Measurements from ENCODE around the gene MYLK4.

The MYLK4 gene

DNA sequence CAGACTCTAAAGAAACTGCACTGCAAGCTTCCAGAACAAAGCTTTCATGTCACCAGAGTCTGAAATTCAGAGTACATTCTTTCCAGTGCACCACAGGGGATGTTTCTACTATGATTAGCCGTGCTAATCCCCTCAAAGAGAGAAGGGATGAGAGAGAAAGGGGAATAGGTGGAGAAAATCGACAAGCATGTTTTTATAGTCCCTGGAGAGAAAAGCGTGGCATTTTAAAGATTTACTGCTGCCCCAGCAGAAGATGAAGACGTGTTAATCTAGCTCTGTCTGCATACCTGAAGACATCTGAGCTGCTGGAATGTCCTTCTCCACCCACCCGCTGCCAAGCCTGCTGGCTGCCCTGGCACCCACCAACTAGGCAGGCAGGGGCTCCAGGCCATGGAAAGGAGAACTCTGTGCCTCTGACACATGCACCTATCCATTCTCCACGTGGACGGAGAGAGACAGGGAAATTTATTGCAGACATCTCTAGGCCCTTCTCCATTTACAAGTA lies 4.1 kb downstream of the MYLK4 start:
- TF ChIP-seq, protein P1, sequence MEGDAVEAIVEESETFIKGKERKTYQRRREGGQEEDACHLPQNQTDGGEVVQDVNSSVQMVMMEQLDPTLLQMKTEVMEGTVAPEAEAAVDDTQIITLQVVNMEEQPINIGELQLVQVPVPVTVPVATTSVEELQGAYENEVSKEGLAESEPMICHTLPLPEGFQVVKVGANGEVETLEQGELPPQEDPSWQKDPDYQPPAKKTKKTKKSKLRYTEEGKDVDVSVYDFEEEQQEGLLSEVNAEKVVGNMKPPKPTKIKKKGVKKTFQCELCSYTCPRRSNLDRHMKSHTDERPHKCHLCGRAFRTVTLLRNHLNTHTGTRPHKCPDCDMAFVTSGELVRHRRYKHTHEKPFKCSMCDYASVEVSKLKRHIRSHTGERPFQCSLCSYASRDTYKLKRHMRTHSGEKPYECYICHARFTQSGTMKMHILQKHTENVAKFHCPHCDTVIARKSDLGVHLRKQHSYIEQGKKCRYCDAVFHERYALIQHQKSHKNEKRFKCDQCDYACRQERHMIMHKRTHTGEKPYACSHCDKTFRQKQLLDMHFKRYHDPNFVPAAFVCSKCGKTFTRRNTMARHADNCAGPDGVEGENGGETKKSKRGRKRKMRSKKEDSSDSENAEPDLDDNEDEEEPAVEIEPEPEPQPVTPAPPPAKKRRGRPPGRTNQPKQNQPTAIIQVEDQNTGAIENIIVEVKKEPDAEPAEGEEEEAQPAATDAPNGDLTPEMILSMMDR (IDR thresholded peaks at IDR 0.05; ENCODE audit: borderline replicate concordance, control extremely low read depth, extremely low read depth, insufficient read depth, missing control alignments): no peak

DNA sequence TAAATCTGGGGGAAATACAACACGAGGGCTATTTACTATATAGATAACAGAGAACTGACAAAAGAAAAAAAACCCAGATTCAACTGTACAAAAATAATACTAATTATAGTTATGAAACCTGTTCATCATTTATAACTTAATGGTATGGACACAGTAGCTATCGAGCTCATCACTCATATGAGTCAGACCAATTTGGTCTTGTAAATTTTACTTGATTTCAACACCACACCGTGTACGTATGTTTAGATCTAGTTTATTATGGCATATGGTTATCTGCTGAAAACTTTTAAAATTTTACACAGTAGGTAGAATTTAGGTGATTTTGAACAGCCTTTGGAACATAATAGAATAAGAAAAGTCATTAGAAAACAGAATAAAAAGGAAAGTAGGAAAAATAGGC lies 5.5 kb downstream of the MYLK4 start:
- TF ChIP-seq, protein P1 (IDR thresholded peaks at IDR 0.05; ENCODE audit: borderline replicate concordance, control extremely low read depth, extremely low read depth, insufficient read depth, missing control alignments): no peak
- no peak for DNase-seq (ENCODE audit: low spot score)
- in situ Hi-C loops (cut with MboI; ENCODE audit: low sequenced_read_pairs, unreplicated experiment): no loop called here

More for the DNA sequence above, 4.1 kb downstream of the MYLK4 start:
- in situ Hi-C loops (cut with MboI; ENCODE audit: low sequenced_read_pairs, unreplicated experiment): no loop called here
- no peak for DNase-seq (ENCODE audit: low spot score)

GRCh38 chr6:2744778-2745177 lies 5.9 kb downstream of the MYLK4 start:
- DNase-seq (ENCODE audit: low spot score): no peak
- TF ChIP-seq, protein P1 (IDR thresholded peaks at IDR 0.05; ENCODE audit: borderline replicate concordance, control extremely low read depth, extremely low read depth, insufficient read depth, missing control alignments): no peak
- in situ Hi-C loops (cut with MboI; ENCODE audit: low sequenced_read_pairs, unreplicated experiment): no loop called here

GRCh38 chr6:2744209-2744771 lies 6.4 kb downstream of the MYLK4 start:
- TF ChIP-seq, protein P1 (IDR thresholded peaks at IDR 0.05; ENCODE audit: borderline replicate concordance, control extremely low read depth, extremely low read depth, insufficient read depth, missing control alignments): no peak
- in situ Hi-C loops (cut with MboI; ENCODE audit: low sequenced_read_pairs, unreplicated experiment): no loop called here
- no peak for DNase-seq (ENCODE audit: low spot score)

GRCh38 chr6:2743280-2744208 lies 7.2 kb downstream of the MYLK4 start:
- TF ChIP-seq, protein P1 (IDR thresholded peaks at IDR 0.05; ENCODE audit: borderline replicate concordance, control extremely low read depth, extremely low read depth, insufficient read depth, missing control alignments): no peak
- in situ Hi-C loops (cut with MboI; ENCODE audit: low sequenced_read_pairs, unreplicated experiment): no loop called here

DNA sequence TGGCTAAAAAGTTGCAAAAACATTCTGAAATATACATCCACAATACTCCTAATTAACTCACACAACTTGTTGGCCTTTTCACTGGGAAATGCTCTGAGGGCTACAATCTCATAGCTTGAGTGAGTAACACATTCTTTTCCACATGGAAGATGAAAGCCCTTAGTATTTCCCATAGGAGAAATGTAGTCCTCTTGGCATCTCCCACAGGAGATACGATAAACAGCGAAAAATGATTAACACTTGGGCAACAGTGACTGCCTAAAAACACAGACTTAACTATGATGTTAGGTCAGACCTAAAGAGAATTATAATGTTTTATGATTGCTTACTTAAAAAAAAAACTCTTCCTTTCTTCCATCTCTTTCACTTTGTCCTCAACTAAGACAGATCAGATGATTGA lies 9.0 kb downstream of the MYLK4 start:
- TF ChIP-seq, protein P1 (IDR thresholded peaks at IDR 0.05; ENCODE audit: borderline replicate concordance, control extremely low read depth, extremely low read depth, insufficient read depth, missing control alignments): no peak
- no peak for DNase-seq (ENCODE audit: low spot score)
- in situ Hi-C loops (cut with MboI; ENCODE audit: low sequenced_read_pairs, unreplicated experiment): no loop called here

More at GRCh38 chr6:2743280-2744208, 7.2 kb downstream of the MYLK4 start:
- DNase-seq (ENCODE audit: low spot score): no peak
